Tongue (tissue), 2 donors: ENCODE results near the gene GH1. TPM values are rescaled to one million over a fixed set of nuclear protein-coding genes. Genes with fewer than 3 reads are reported as not detected.
"Not testable (repeated sequence)": the region's sequence is repeated elsewhere in the genome, so short reads cannot be mapped to it uniquely, and the experiment has no call there.

Experiments
- DNase-seq: peaks from one replicate; pipeline ENCODE4 v3.0.0-alpha.2; 2015
- total RNA-seq: library from RNA; depleted of rRNA; stranded (reverse); fragments of >200 nt; gene quantifications from one replicate; pipeline ENCODE4 v1.2.3, GENCODE V29; 2014

GH1 gene
- not detected for total RNA-seq

- not testable (repeated sequence) for DNase-seq
Measured at GRCh38 chr17:63918789-63919305, at the start of gene GH1. Gene GH1, minus strand, starts transcription at chr17:63918839. Its CDS starts 63 bp downstream, at chr17:63918776.

- no peak for DNase-seq
Measured at GRCh38 chr17:63967953-63968352, 49.3 kb upstream of the GH1 start.

- DNase-seq = no peak
Measured at GRCh38 chr17:63966646-63967264, 48.1 kb upstream of the GH1 start.

- DNase-seq = no peak
Measured at GRCh38 chr17:63963123-63963522, 44.5 kb upstream of the GH1 start.

- no peak for DNase-seq
Measured at GRCh38 chr17:63962298-63962744, 43.7 kb upstream of the GH1 start.

- peak; percentile 72 for DNase-seq
Measured at GRCh38 chr17:63961355-63962212, 42.9 kb upstream of the GH1 start.

GRCh38 chr17:63960430-63960829, 41.8 kb upstream of the GH1 start:
- no peak for DNase-seq

- DNase-seq = peak; percentile 89
Measured at GRCh38 chr17:63960006-63960405, 41.4 kb upstream of the GH1 start.

GRCh38 chr17:63956296-63956920, 37.8 kb upstream of the GH1 start:
- DNase-seq = no peak

GRCh38 chr17:63955791-63956190, 37.2 kb upstream of the GH1 start:
- DNase-seq = no peak

- no peak for DNase-seq
Measured at GRCh38 chr17:63955232-63955631, 36.6 kb upstream of the GH1 start.

GRCh38 chr17:63954402-63955063, 35.9 kb upstream of the GH1 start:
- peak; percentile 41 for DNase-seq

GRCh38 chr17:63950940-63951907, 32.6 kb upstream of the GH1 start:
- DNase-seq = no peak

GRCh38 chr17:63949576-63950250, 31.1 kb upstream of the GH1 start:
- DNase-seq = peak; percentile 87

GRCh38 chr17:63948521-63948920, 29.9 kb upstream of the GH1 start:
- DNase-seq = no peak

GRCh38 chr17:63947711-63948330, 29.2 kb upstream of the GH1 start:
- no peak for DNase-seq

GRCh38 chr17:63946440-63947363, 28.1 kb upstream of the GH1 start:
- DNase-seq = peak; percentile 64

- no peak for DNase-seq
Measured at GRCh38 chr17:63945784-63946439, 27.3 kb upstream of the GH1 start.
